Neural cell (in vitro differentiated cells): ENCODE results near the gene C2CD4B. TPM values are rescaled to one million over a fixed set of nuclear protein-coding genes. Genes with fewer than 3 reads are reported as not detected.

Experiments
- H2AFZ ChIP-seq: fragments of 200-600, 300-800 bp; sonication (generic), shearing (Covaris generic); 2 replicates; pipeline ENCODE4 v1.6.0; 2014; ENCODE audit warnings: low read depth, mild to moderate bottlenecking, antibody characterized with exemption, low read length, moderate library complexity
- H3F3A ChIP-seq: fragments of 200-600 bp; shearing (Covaris generic); 2 replicates; pipeline ENCODE4 v1.6.1; 2016; ENCODE audit warnings: mild to moderate bottlenecking, moderate library complexity, mixed read lengths, antibody characterized with exemption, low read length; ENCODE audit not compliant: insufficient read depth, poor library complexity, severe bottlenecking
- H3K27ac ChIP-seq: fragments of 200-600, 300-800 bp; sonication (generic), shearing (Covaris generic); 2 replicates; pipeline ENCODE4 v1.5.1; 2014; ENCODE audit warnings: mild to moderate bottlenecking, low read length, moderate library complexity
- H3K27me3 ChIP-seq: fragments of 300-800, 200-600 bp; sonication (generic), shearing (Covaris generic); 2 replicates; pipeline ENCODE4 v1.6.0; 2014; ENCODE audit warnings: mild to moderate bottlenecking, low read depth, low read length, moderate library complexity; ENCODE audit not compliant: insufficient read depth
- H3K36me3 ChIP-seq: fragments of 300-800, 200-600 bp; sonication (generic), shearing (Covaris generic); 2 replicates; pipeline ENCODE4 v1.5.1; 2014; ENCODE audit warnings: mild to moderate bottlenecking, antibody characterized with exemption, low read length, moderate library complexity; ENCODE audit not compliant: insufficient read depth
- H3K4me2 ChIP-seq: fragments of 300-800, 200-600 bp; sonication (generic), shearing (Covaris generic); 2 replicates; pipeline ENCODE4 v1.6.0; 2014; ENCODE audit warnings: mild to moderate bottlenecking, low read length
- H3K4me3 ChIP-seq: fragments of 300-800, 200-600 bp; sonication (generic), shearing (Covaris generic); 2 replicates; pipeline ENCODE4 v1.5.1; 2014; ENCODE audit warnings: mild to moderate bottlenecking, low read length, moderate library complexity
- H3K79me2 ChIP-seq: fragments of 200-600 bp; shearing (Covaris generic); replicated peaks from 2 replicates; pipeline ENCODE4 v1.6.0; 2014; ENCODE audit warnings: mild to moderate bottlenecking, low read length, moderate library complexity; ENCODE audit not compliant: insufficient read depth
- H3K9ac ChIP-seq: fragments of 300-800, 200-600 bp; sonication (generic), shearing (Covaris generic); 2 replicates; pipeline ENCODE4 v1.6.1; 2016; ENCODE audit warnings: mild to moderate bottlenecking, low read length, mixed read lengths
- H3K9me2 ChIP-seq: fragments of 200-600 bp; shearing (Covaris generic); 2 replicates; pipeline ENCODE4 v1.6.1; 2016; ENCODE audit warnings: mild to moderate bottlenecking, low read length, mixed read lengths; ENCODE audit not compliant: insufficient read depth
- H3K9me3 ChIP-seq: fragments of 200-600, 300-800 bp; sonication (generic), shearing (Covaris generic); 2 replicates; pipeline ENCODE4 v1.6.1; 2016; ENCODE audit warnings: mild to moderate bottlenecking, mixed run types, low read length, moderate library complexity, mixed read lengths
- H4K20me1 ChIP-seq: fragments of 200-600 bp; shearing (Covaris generic); 2 replicates; pipeline ENCODE4 v1.6.1; 2016; ENCODE audit warnings: mild to moderate bottlenecking, mixed run types; ENCODE audit not compliant: insufficient read depth
- EP300 ChIP-seq: fragments of 450-650 bp; conservative IDR thresholded peaks from 2 replicates; pipeline ENCODE4 v1.6.1; 2014; ENCODE audit warnings: antibody characterized with exemption, mild to moderate bottlenecking, moderate library complexity; ENCODE audit not compliant: poor library complexity, severe bottlenecking
- EZH2 ChIP-seq: fragments of 200-600, 300-800 bp; shearing (Covaris generic), sonication (generic); IDR thresholded peaks from 2 replicates; pipeline ENCODE4 v1.6.1; 2014; ENCODE audit warnings: antibody characterized with exemption, low read length, borderline replicate concordance, mild to moderate bottlenecking; ENCODE audit not compliant: insufficient read depth, poor library complexity, severe bottlenecking
- MXI1 ChIP-seq: fragments of 450-650 bp; conservative IDR thresholded peaks from 2 replicates; pipeline ENCODE4 v1.6.1; 2014; ENCODE audit warnings: antibody characterized with exemption, mild to moderate bottlenecking; ENCODE audit not compliant: poor library complexity, severe bottlenecking
- POLR2AphosphoS5 ChIP-seq: IDR thresholded peaks from 2 replicates; pipeline ENCODE4 v1.6.1; 2012
- RAD21 ChIP-seq: fragments of 450-650 bp; conservative IDR thresholded peaks from 2 replicates; pipeline ENCODE4 v1.6.1; 2014; ENCODE audit warnings: antibody characterized with exemption, mild to moderate bottlenecking, moderate library complexity
- SMC3 ChIP-seq: fragments of 450-650 bp; conservative IDR thresholded peaks from 2 replicates; pipeline ENCODE4 v1.6.1; 2014; ENCODE audit warnings: antibody characterized with exemption, mild to moderate bottlenecking, moderate library complexity; ENCODE audit not compliant: poor library complexity
- TAF1 ChIP-seq: IDR thresholded peaks from 2 replicates; pipeline ENCODE4 v1.6.1; 2012; ENCODE audit warnings: low read depth
- polyA plus RNA-seq: library from polyadenylated mRNA; depleted of rRNA; stranded (reverse); fragments of >200 nt; gene quantifications from 2 replicates; pipeline ENCODE4 v1.2.3, GENCODE V29; 2014
- TF ChIP-seq, protein P1 (sequence below): IDR thresholded peaks from 2 replicates; pipeline ENCODE4 v1.6.1; 2012; ENCODE audit warnings: borderline replicate concordance
- TF ChIP-seq, protein P2 (sequence below): fragments of 450-650 bp; IDR thresholded peaks from 2 replicates; pipeline ENCODE4 v1.5.1; 2014; ENCODE audit warnings: antibody characterized with exemption, mild to moderate bottlenecking, moderate library complexity; ENCODE audit not compliant: poor library complexity, severe bottlenecking

The C2CD4B gene
- polyA plus RNA-seq, 1 donor from 2014 or later: not detected

DNA sequence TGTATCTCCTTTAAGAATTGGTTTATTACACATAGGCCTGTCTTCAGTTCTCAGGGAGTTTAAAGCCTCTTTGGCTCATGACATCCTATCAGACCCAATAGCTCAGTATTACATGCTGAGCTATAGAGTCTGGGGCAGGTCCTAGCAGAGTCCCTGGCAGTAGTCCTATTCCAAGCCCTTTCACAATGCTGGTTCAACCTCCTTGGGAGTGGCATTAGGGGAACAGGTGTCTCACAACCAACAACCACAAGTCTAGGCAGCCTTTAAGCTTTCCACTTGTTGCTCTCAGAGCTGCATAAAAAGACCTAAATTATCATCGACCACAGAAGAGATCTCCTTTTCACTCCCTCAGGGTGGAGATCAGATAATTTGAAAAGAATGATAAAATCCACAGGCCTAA, 22.8 kb upstream of the C2CD4B start:
- H3K36me3 ChIP-seq: no peaks in the 10 kb centered on the region
- H2AFZ ChIP-seq: no peak overlapping the region
- no peak overlapping the region for H3K9ac ChIP-seq
- H3K79me2 ChIP-seq: no peaks in the 10 kb centered on the region
- no peaks in the 10 kb centered on the region for H3K9me2 ChIP-seq
- H3K4me3 ChIP-seq: no peak overlapping the region
- H4K20me1 ChIP-seq: no peaks in the 10 kb centered on the region
- no peaks in the 10 kb centered on the region for H3K27me3 ChIP-seq
- H3K4me2 ChIP-seq: no peak overlapping the region
- no peaks in the 10 kb centered on the region for H3K9me3 ChIP-seq
- H3F3A ChIP-seq: no peaks in the 10 kb centered on the region
- TF ChIP-seq RAD21 (no peak), MXI1 (no peak), EZH2 (no peak), SMC3 (no peak), POLR2AphosphoS5 (no peak), TAF1 (no peak), EP300 (no peak)
- TF ChIP-seq, protein P1, sequence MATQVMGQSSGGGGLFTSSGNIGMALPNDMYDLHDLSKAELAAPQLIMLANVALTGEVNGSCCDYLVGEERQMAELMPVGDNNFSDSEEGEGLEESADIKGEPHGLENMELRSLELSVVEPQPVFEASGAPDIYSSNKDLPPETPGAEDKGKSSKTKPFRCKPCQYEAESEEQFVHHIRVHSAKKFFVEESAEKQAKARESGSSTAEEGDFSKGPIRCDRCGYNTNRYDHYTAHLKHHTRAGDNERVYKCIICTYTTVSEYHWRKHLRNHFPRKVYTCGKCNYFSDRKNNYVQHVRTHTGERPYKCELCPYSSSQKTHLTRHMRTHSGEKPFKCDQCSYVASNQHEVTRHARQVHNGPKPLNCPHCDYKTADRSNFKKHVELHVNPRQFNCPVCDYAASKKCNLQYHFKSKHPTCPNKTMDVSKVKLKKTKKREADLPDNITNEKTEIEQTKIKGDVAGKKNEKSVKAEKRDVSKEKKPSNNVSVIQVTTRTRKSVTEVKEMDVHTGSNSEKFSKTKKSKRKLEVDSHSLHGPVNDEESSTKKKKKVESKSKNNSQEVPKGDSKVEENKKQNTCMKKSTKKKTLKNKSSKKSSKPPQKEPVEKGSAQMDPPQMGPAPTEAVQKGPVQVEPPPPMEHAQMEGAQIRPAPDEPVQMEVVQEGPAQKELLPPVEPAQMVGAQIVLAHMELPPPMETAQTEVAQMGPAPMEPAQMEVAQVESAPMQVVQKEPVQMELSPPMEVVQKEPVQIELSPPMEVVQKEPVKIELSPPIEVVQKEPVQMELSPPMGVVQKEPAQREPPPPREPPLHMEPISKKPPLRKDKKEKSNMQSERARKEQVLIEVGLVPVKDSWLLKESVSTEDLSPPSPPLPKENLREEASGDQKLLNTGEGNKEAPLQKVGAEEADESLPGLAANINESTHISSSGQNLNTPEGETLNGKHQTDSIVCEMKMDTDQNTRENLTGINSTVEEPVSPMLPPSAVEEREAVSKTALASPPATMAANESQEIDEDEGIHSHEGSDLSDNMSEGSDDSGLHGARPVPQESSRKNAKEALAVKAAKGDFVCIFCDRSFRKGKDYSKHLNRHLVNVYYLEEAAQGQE: no peak
- TF ChIP-seq, protein P2, sequence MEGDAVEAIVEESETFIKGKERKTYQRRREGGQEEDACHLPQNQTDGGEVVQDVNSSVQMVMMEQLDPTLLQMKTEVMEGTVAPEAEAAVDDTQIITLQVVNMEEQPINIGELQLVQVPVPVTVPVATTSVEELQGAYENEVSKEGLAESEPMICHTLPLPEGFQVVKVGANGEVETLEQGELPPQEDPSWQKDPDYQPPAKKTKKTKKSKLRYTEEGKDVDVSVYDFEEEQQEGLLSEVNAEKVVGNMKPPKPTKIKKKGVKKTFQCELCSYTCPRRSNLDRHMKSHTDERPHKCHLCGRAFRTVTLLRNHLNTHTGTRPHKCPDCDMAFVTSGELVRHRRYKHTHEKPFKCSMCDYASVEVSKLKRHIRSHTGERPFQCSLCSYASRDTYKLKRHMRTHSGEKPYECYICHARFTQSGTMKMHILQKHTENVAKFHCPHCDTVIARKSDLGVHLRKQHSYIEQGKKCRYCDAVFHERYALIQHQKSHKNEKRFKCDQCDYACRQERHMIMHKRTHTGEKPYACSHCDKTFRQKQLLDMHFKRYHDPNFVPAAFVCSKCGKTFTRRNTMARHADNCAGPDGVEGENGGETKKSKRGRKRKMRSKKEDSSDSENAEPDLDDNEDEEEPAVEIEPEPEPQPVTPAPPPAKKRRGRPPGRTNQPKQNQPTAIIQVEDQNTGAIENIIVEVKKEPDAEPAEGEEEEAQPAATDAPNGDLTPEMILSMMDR: no peak
- no peak overlapping the region for H3K27ac ChIP-seq

DNA sequence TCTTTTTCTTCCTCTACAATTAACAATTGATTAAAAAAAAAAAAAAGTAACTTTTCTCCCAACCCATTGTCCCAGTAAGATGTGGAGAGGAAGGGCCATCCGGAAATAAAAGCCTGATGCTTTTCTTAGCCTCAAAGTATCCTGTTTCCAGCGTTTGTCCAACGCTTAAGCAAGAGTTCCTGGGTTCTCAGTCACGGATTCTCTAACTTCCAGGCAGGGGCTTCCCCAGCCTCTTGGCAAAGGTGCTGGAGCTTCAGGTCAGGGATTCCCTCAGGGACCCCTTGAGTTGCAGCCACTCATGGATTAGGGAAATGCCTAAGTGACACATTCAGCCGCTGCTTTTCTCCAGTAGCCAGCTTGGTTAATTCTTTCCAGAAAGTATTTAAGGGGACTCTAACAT, 22.3 kb upstream of the C2CD4B start:
- Histone ChIP-seq H3K36me3 (no peaks in the 10 kb centered on the region), H3K79me2 (no peaks in the 10 kb centered on the region), H3K4me2 (no peak overlapping the region), H3K9me3 (no peaks in the 10 kb centered on the region), H3F3A (no peaks in the 10 kb centered on the region), H3K4me3 (no peak overlapping the region), H4K20me1 (no peaks in the 10 kb centered on the region), H2AFZ (no peak overlapping the region), H3K27ac (no peak overlapping the region), H3K27me3 (no peaks in the 10 kb centered on the region), H3K9me2 (no peaks in the 10 kb centered on the region), H3K9ac (no peak overlapping the region)
- TF ChIP-seq TAF1 (no peak), POLR2AphosphoS5 (no peak)

DNA sequence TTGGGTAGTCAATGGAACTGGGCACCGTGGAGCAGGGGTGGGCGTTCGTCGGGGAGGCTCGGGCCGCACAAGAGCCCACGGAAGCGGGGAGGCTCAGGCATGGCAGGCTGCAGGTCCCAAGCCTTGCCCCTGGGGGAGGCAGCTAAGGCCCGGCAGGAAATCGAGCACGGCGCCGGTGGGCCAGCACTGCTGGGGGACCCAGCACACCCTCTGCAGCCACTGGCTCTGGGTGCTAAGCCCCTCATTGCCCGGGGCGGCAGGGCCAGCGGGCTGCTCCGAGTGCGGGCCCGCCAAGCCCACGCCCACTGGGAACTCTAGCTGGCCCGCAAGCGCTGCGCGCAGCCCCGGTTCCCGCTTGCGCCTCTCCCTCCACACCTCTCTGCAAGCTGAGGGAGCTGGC, 21.5 kb upstream of the C2CD4B start:
- no peak for TF ChIP-seq SMC3
- TF ChIP-seq, protein P2: no peak
- TF ChIP-seq EP300: no peak
- no peak for TF ChIP-seq EZH2
- TF ChIP-seq TAF1: no peak
- no peak overlapping the region for H3K27ac ChIP-seq
- H3K9me2 ChIP-seq: no peaks in the 10 kb centered on the region

More for the DNA sequence above, 21.5 kb upstream of the C2CD4B start:
- Histone ChIP-seq H3K9me3 (no peaks in the 10 kb centered on the region), H4K20me1 (no peaks in the 10 kb centered on the region), H3K79me2 (no peaks in the 10 kb centered on the region), H3K4me3 (no peak overlapping the region), H3K36me3 (no peaks in the 10 kb centered on the region), H3K4me2 (no peak overlapping the region), H3K9ac (no peak overlapping the region), H3F3A (no peaks in the 10 kb centered on the region), H3K27me3 (no peaks in the 10 kb centered on the region), H2AFZ (no peak overlapping the region)
